Esophagus muscularis mucosa (tissue), 4 donors: ENCODE measurements around the gene AGPAT4.

ENCODE experiments used
- EP300 ChIP-seq: sonication (generic); formaldehyde crosslinking; IDR thresholded peaks from one replicate; pipeline ENCODE4 v1.6.1; 2017; ENCODE audit warnings: antibody characterized with exemption
- POLR2A ChIP-seq: fragments of 450-650 bp; IDR thresholded peaks from one replicate; pipeline ENCODE4 v1.6.1; 2017; ENCODE audit warnings: antibody characterized with exemption, moderate library complexity, mild to moderate bottlenecking, low read depth
- POLR2AphosphoS5 ChIP-seq, 2 donors: sonication (generic); formaldehyde crosslinking; IDR thresholded peaks; one replicate each; pipeline ENCODE4 v1.6.1; 2017; ENCODE audit warnings: antibody characterized with exemption in 2 of 2
- TF ChIP-seq, protein P1 (sequence below), 3 experiments: fragments of 200-600 bp in 2 of 3; fragments of 450-650 bp in 1 of 3; sonication (generic) in 2 of 3; IDR thresholded peaks; one replicate each; pipeline ENCODE4 v1.5.1; 2017 to 2019; ENCODE audit warnings: antibody characterized with exemption in 3 of 3, mild to moderate bottlenecking in 2 of 3, moderate library complexity in 1 of 3

DNA sequence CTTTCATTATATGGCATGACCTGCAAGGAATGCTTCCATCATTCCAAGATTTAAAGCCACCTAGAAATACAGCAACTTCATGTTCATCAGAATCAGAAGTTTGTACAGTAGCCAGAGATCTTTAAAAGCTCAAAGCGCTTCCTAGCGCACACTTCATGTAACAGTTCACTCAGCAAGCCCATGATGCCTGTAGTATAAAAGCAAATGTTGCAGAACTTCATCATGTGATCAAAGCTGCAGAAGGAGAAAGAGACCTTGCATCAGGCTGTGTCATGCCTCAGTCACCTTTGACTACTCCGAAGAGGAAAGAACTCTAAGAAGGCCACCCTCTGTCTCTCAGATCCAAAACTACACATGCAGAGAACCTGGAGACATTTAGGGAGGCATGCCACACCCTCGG lies 78.5 kb downstream of the AGPAT4 start:
- TF ChIP-seq POLR2A = no peak
- no peak for TF ChIP-seq POLR2AphosphoS5 (IDR thresholded peaks at IDR 0.05)
- TF ChIP-seq, protein P1, sequence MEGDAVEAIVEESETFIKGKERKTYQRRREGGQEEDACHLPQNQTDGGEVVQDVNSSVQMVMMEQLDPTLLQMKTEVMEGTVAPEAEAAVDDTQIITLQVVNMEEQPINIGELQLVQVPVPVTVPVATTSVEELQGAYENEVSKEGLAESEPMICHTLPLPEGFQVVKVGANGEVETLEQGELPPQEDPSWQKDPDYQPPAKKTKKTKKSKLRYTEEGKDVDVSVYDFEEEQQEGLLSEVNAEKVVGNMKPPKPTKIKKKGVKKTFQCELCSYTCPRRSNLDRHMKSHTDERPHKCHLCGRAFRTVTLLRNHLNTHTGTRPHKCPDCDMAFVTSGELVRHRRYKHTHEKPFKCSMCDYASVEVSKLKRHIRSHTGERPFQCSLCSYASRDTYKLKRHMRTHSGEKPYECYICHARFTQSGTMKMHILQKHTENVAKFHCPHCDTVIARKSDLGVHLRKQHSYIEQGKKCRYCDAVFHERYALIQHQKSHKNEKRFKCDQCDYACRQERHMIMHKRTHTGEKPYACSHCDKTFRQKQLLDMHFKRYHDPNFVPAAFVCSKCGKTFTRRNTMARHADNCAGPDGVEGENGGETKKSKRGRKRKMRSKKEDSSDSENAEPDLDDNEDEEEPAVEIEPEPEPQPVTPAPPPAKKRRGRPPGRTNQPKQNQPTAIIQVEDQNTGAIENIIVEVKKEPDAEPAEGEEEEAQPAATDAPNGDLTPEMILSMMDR (IDR thresholded peaks at IDR 0.05) = no peak
- no peak for TF ChIP-seq EP300
